Kidney tubule cell (primary cell): ENCODE results near the gene TANGO2.
A peak's percentile ranks its signal among the peaks of the same experiment; 100 is the strongest.

Source experiments
- DNase-seq: peaks from one replicate; pipeline ENCODE4 v3.0.0-alpha.2; 2018; ENCODE audit warnings: low spot score

TANGO2 gene

DNA sequence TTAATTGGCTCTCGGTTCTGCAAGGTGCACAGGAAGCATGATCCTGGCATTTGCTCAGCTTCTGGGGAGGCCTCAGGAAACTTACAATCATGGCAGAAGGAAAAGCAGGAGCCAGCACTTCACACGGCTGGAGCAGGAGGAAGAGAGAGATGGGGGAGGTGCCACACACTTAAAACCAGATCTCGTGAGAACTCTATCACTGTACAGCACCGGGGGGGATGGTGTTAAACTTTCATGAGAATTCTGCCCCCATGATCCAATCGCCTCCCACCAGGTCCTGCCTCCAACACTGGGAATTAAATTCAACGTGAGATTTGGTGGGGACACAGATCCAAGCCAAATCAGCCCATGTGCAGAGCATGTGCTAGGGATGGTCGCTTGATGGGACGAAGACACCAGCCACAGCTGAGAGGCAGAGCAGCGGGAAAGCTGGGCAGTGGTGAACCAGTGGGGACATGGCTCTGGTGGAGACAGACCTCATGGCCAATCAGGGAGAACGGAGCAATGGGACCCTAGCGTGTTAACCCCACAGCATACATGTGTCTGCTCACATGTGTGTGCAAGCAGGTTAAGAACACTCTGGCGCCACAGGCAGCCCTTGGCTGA is 6.2 kb downstream of the TANGO2 start:
- DNase-seq = no peak

DNA sequence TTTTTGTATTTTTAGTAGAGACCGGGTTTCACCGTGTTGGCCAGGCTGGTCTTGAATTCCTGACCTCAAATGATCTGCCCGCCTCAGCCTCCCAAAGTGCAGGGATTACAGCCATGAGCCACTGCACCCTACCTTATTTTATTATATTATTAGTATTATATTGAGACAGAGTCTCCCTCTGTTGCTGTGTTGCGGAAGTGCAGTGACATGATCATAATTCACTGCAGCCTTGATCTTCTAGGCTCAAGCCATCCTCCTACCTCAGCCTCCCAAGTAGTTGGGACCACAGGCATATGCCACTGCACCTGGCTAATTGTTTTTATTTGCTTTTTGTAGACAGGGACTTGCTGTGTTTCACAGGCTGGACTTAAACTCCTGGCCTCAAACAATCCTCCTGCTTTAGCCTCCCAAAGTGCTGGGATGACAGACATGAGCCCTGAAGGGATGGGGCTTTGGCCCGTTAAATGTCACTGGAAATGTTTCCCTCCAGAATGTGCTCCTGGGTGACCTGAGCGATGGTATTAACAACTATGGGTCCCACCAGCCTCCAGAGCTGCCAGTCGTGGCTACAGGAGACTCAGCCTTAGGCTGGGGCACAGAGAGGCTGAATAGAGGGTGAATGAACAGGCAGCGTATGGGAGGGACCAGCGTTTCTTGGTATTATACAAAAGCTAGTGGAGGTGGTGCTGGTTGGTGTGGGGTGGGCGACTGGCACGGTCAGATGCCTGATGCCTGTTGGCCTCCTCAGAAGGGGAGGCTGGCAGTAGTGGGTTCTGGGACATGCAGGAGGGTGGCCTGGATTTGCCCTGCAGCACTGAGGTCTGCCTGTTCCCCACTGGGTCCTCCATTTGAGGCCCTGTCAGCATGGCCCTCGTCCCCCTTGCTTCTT is 7.3 kb downstream of the TANGO2 start:
- peak; percentile 18 for DNase-seq

DNA sequence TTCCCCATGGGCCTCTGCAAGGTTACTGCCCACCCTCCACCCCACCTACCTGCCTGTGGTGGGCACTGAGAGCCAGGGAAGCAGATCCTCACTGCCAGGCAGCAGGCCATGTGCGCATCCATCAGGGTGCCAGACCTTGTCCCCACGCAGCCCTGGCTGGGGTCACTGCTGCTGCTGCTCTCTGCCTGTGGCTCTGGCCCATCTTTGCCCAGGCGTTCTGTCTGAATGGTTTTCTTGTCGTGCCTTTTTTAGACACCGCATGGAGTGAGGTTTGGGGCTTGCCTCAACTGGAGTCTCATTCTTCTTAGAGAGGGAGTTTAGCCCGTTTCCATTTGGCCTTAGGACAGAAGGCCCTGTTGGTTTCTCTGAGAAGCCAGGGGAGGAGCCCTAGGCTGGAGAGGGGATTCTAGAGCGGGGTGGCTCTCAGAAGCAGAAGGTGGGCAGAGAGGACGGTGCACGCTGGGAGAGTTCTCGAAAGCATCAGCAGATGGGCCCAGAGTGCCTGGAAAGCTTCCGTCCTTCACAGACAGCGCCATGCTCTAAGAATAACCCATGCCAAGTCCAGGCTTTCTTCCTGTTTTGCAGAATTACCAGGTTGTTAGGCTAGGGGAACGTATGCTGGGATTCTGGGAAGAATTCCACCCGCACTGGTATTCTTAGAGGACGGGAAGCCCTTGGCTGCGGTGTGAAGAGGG is 8.1 kb downstream of the TANGO2 start:
- no peak for DNase-seq

DNA sequence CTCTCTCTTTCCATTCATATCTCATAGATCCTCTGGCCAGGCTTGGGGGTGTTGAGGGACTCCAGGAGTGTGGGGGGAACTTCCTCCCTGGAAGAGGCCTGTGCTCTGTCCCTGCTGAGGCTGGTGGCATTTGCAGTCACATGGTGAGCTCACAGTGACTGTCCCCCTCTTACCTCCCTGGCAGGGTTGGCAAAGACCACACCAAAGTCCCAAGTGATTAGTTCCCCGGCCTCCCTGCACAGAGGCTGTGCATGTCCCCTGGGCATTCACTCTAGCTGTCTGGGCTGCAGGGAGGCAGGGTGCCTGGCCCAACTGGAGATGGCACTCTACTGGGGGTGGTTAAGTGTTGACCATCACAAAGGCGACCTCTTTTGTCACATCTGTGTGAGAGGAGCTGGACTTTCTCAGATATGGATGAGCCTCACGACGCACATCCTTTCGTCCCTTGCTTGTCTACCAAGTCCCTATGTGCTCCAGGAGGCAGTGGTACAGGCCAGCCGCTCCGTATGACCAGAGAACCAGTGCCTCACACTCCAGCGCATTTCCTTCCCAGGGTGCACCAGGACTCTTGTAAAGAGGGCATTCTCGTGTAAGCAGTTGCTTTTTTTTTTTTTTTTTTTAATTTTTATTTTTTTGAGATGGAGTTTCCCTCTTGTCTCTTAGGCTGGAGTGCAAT is 8.8 kb downstream of the TANGO2 start:
- no peak for DNase-seq

DNA sequence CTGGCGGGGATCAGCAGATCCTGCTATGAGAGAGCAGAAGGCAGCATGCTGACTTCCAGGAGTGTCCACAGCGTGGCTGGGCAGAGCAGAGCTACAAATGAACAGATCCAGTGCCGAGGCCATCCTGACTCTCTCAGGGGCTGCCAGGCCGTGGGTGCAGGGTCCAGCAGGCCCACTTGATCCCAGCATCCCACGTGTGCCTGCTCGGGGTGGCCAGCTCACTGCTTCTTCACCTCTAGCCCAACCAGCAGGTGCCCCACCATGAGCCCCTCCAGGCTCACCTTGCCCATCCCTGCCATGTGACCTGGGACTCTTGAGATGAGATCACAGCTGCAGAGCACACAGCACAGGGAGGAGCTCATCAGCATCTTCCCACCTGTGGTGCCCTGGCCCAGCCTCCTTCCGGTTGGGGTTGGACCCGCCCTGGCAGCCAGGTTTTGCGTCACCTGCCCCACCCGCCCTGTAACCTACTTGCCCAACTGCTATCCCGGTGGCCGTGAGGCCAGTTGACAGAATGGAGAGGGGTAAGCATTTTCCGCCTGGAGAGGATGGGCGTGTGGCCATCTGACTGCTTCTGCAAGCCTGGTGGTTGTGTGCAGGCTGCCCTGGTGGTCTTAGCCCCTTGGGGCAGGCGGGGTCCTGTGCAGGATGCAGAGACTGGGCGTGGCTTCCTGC is 11.0 kb downstream of the TANGO2 start:
- DNase-seq = no peak

DNA sequence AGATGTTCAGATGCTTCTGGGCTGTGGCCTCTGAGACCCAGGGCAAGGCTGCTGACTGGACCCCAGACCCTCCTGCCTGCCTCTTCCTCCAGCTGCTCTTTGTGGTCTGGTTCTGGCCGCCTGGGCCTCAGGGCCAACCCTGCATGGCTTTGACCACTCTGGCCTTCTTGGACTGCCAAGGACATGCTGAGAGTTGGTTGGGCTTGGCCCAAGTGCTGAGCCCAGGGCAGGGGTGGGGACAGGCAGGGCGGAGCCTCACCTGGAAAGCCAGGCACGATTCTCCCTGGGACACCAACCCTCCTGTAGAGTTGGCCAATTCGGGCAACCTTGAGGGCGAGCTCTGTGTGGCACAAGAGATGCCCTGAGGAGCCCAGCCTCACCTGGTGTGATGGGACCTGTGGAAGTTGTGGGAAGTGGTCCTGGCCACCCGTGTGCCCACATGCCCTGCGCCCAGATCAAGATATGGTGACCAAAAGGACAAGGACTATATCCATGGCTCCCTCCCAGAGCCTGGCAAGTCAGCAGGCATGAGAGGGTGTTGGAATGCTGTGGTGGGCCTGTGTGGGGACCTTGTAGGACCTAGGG is 11.6 kb downstream of the TANGO2 start:
- DNase-seq = no peak

DNA sequence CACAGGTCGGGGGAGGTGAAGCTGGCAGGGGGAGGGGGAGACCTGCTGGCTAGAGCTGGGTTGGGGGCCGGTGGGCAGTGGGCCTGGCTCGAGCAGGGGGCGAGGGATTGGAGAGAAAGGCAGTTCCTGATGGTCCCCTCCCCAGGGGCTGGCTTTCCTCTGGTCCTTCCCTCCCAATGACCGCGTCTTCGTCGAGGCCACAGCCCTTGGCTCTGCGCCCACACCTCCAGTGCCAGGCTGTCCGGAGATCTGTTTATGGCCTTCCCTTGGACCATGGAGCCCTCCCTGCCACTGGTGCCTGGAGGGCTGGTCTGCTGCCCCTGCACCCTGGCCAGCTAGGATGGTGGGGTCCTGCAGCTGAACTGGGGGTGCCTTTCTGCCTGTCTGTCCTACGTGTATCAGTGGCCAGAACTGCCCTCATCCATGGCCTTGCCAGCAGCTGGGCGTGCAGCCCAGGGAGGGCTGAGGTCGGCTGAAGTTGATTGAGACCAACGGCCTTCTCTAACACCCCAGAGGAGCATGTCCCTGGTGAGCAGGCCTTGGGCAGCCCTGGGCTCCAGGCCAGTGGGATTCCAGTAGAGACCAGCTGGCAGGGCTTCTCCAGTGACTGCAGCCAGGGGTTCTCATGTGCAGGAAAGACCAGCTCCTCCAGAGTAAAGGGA is 12.3 kb downstream of the TANGO2 start:
- DNase-seq = no peak

DNA sequence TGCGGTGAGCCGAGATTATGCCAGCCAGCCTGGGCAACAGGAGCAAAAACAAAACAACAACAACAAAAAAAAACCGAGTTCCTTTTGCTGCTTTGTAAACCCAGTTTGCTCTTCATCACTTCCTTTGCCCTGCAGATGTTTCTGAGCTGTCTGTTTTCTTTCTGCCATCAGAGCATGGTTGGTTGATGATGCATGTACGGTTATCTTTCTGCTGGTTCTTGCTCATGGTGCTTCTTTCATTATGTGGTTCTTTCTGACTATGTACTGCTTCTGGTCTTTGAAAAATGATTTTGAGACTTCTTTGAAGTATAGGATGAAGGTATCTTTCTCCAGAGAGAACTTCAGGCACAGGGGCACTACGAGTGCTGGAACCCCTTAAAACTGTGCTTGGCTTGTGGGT is 13.2 kb downstream of the TANGO2 start:
- peak; percentile 32 for DNase-seq

DNA sequence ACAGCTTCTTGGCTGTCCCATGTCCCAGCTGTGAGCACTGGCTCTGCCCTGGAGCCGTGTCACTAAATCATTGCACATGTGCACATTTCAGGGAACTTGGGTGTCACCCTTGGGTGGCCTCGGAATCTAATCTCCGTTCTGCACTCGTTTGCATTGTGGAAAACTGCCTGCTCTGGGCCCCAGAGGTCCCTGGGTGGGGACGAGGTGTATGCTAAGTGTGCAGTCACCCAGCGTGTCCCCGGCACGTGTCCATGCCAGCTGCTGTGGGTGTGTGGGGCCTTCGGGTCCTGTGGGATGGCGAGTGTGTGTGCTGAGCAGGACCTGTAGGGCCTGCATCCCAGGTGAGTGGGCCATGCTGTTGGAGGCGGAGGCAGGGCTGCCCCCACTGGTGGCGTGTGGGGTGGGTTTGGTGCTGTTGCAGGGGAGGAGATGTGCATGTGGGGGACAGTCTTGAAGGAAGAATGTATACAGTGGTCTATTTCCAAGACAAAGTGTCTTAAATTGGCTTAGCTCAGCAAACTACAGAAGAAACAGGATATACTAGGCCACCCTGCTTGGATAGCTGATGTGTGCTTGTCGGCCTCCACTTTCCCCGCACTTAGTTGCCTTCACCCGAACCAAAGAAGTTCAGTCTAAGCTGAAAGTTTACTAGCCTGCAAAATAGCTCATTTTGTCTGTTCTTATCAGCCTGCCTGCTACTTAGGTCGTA is 14.6 kb downstream of the TANGO2 start:
- DNase-seq = no peak

DNA sequence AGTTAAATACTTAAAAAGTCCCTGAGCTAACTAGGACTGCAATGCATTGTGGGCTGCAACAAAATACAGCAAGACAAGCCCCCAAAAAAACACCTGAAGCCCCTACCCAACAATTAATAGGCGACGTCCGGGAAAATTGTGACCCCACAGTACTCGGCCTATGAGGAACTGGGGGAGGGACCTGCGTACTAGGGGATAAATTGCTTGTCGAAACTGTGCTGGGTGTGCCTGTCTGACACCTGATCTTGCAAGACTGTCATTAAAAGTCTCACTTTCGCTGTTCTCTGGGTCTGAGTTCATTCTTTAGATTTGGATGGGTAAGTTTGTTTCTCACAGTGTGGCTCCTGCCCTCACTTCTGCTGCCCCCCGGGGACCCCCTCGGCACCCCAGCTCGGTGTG is 15.2 kb downstream of the TANGO2 start:
- no peak for DNase-seq

DNA sequence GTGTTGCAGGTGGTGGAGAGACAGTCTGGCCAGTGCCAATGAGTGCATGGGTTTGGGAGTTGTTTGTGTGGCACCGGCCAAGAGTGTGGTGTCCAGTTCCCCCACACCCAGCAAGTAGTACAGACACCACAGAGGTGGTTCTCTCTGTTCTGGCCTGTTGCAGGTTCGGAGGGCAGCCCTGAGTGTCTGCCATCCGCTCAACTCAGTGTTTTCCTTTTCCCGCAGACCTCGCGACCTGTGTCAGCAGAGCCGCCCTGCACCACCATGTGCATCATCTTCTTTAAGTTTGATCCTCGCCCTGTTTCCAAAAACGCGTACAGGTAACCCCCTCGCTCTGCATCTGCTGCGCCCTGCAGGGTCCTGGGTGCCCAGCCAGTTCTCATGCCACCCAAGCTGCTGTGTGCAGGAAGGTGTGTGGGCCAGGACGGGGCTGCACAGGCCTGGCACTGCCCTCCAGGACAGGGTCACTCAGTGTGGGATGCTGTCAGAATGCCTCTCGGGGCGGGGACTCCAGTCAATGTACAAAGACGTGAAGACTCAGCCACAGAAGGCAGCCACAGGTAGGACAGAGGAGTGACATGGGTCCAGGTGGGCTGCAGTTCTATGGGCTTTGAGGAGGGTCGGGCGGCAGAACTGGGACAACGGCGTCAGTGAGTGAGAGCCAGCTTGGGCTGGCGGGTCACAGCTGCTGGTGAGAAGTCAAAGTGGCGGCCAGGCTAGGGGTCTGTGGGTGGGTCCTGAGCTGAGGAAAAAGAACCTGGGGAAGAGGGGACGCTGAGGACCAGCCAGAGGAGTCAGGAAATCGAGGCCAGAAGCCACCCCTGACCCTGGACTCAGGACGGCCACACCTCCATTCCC is 15.9 kb downstream of the TANGO2 start:
- DNase-seq = no peak

DNA sequence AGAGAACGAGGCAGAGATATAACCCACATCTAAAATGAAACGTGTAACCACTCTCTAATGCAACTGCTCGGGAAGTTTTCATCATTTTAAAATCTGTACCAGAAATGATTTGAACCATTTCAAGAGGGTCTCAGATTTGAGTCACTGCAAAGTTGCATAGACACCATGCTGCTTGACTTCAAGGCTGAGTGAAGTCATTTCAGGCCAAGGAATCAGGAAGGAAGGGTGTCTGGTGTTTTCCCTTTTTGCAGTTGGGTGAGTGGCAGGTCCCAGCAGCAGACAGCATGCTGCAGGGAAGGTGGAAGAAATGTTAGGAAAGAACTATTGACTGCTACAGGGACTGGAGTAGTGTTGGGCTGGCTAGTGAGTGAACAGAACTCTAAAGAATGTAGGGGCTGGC is 16.5 kb downstream of the TANGO2 start:
- DNase-seq = no peak

DNA sequence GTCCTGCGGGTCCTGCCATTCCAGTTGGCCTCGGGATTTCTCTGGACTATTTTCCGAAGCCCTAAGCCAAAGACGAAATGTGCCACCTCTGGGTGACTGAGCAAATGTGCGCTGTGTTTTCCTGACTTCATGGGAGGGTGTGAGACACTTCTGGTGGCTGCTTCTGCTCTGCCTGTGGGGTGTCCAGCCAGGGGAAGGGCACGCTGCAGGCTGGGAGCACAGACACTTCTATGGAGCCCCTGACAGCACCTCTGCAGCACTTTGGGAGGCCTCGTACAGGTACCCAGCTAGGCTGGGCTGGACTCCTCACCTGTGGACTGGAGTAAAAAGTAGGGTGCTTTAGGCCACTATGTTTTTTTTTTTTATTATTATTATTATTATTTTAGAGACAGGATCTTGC is 17.7 kb downstream of the TANGO2 start:
- no peak for DNase-seq

DNA sequence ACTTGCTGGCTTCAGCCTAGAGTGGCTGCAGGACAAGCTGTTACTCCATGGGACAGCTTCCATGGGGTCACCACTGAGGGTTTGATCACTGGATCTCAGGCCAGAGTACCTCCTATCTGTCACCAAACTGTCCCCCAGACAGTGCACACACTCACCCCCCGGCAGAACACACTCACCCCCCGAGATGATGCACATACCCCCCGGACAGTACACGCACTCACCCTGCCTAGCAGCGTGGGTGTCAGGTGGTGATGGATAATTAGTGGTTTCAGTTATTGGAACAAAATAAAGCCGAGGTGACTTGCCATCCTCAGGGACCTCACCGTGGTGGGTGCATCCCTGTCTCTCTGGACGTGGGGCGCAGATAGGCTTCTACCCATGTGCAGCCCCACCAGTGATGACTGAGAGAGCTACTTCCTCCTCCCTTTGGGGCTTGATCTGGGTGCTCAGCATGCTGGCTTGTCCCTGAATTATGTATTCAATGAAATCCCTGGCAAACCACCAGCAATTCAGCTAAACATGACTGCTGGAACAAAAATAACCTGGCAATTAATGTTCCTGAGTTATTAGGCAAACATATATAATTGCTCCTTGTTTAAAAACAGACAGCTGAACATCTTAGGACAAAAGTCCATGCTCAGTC is 18.9 kb downstream of the TANGO2 start:
- no peak for DNase-seq

DNA sequence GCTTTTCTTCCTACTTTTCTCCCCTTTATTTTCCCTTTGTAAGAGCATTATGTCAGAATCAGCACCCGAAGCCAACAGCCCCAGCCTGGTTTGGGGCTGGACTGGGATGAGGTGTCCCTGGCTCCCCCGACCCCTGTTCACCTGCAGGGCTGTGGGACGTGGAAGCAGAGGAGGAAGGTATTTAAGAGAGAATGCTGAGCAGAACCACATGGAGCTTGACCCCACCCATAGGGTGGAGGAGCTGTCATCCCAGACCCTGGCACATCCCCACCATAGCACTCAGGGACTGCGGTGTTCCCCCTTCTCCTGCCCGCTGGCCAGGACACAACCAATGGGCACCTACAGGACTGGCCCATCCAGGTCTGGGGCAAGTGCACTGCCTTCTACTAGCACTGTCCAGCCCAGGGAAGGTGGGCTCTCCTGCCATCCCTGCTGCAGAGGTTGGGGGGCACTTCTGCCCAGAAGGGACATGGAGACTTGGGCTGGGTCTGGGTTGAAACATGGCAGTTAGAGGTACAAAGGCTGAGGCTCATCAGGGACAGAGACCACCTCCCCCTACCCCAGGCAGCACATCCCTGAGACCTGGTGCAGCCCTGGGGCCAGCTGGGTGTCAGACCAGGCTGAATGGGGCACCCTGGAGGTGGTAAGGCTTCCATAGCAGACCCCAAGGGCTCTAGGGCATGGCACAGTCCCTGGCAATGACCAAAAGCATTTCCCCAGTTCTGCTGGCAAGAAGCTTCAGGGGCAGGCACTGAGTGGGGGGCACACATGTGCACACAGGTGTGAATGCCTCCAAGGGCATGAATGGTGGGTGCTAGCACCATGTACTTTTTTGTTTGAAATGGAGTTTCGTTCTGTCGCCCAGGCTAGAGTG is 19.7 kb downstream of the TANGO2 start:
- DNase-seq = no peak

DNA sequence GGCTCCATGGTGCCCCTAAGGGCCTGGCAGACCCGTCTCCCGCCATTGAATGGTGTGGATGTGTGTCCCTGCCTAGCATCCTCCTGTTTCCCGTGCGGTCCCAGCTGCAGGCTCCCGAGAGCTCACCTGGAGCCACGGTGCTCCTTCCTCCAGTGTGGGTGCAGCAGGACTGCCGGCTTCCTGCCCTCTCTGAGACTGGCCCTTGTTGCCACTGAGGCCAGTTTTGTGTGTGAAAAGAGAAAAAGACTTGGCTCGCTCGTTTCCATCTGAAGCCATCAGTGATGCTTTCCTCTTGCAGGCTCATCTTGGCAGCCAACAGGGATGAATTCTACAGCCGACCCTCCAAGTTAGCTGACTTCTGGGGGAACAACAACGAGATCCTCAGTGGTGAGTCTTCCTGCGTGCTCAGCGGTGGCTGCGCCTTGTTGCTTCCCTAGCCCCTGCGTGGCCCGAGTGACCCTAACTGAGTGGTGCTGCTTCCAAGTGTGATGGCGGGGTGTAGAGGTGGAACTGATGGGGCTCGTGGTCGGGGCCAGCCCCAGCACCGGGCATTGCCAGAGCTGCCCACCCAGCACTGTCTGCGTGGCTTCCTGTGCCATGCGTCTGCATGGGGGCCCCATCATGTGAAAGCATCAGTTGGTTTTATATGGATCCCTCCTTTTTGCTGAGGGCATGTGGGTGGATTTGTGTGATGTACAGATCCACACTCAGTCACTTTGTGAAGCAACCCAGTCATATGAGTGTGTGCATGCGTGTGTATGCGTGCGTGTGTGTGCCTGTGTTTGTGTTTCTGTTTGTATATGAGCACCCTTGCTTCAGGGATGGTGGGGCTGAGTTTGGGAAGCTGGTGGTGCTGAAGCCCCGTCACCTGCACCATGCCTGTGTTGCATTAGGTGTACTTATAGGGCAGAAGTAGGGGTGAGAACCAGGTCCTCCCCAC is 22.4 kb downstream of the TANGO2 start:
- no peak for DNase-seq

DNA sequence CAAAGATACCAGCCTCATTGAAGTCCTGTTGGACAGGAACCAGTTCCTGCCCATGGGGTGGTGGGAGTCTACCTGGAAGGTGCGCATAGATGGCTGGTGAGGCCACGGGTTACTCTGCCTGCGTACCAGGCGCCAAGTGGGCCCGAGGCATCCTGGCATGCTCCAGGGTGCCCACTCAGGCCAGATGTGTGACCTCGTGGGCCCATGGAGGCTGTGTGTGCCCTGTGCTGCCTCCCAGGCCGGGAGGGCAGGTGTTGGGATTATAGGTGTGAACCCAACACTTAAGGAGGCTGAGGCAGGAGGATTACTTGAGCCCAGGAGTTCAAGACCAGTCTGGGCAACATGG is 23.1 kb downstream of the TANGO2 start:
- no peak for DNase-seq
